HEK293 (cell line): Measurements from ENCODE around the gene GSG1L.

ENCODE experiments used
- REPIN1 ChIP-seq: fragments of 450-650 bp; formaldehyde crosslinking; IDR thresholded peaks from 2 replicates; pipeline ENCODE4 v1.5.1; 2017; ENCODE audit warnings: missing biosample characterization, missing genetic modification characterization, low read depth
- SP2 ChIP-seq: fragments of 450-650 bp; formaldehyde crosslinking; IDR thresholded peaks from 2 replicates; pipeline ENCODE4 v1.5.1; 2016; ENCODE audit warnings: missing biosample characterization, missing genetic modification characterization
- ZNF324 ChIP-seq: fragments of 450-650 bp; formaldehyde crosslinking; IDR thresholded peaks from 2 replicates; pipeline ENCODE4 v1.5.1; 2016; ENCODE audit warnings: missing biosample characterization, missing genetic modification characterization
- ZNF501 ChIP-seq: fragments of 450-650 bp; formaldehyde crosslinking; IDR thresholded peaks from 2 replicates; pipeline ENCODE4 v1.5.1; 2016; ENCODE audit warnings: missing biosample characterization, missing genetic modification characterization
- ZNF521 ChIP-seq: fragments of 450-650 bp; formaldehyde crosslinking; IDR thresholded peaks from 2 replicates; pipeline ENCODE4 v1.5.1; 2017; ENCODE audit warnings: missing biosample characterization, mild to moderate bottlenecking, missing genetic modification characterization
- ZNF555 ChIP-seq: fragments of 450-650 bp; formaldehyde crosslinking; conservative IDR thresholded peaks from 2 replicates; pipeline ENCODE4 v1.5.1; 2017; ENCODE audit warnings: missing biosample characterization, mild to moderate bottlenecking, missing genetic modification characterization, inconsistent platforms
- ZNF670 ChIP-seq: fragments of 450-650 bp; formaldehyde crosslinking; IDR thresholded peaks from 2 replicates; pipeline ENCODE4 v1.5.1; 2016; ENCODE audit warnings: missing biosample characterization, missing genetic modification characterization, low read depth
- ZNF777 ChIP-seq: fragments of 450-650 bp; formaldehyde crosslinking; IDR thresholded peaks from 2 replicates; pipeline ENCODE4 v1.5.1; 2017; ENCODE audit warnings: missing biosample characterization, missing genetic modification characterization, borderline replicate concordance
- TF ChIP-seq, protein P1 (sequence below): fragments of 450-650 bp; formaldehyde crosslinking; IDR thresholded peaks from 2 replicates; pipeline ENCODE4 v1.5.1; 2016; ENCODE audit warnings: missing biosample characterization, missing genetic modification characterization
- TF ChIP-seq, protein P2 (sequence below): fragments of 450-650 bp; formaldehyde crosslinking; IDR thresholded peaks from 2 replicates; pipeline ENCODE4 v1.5.1; 2016; ENCODE audit warnings: missing biosample characterization, missing genetic modification characterization

DNA sequence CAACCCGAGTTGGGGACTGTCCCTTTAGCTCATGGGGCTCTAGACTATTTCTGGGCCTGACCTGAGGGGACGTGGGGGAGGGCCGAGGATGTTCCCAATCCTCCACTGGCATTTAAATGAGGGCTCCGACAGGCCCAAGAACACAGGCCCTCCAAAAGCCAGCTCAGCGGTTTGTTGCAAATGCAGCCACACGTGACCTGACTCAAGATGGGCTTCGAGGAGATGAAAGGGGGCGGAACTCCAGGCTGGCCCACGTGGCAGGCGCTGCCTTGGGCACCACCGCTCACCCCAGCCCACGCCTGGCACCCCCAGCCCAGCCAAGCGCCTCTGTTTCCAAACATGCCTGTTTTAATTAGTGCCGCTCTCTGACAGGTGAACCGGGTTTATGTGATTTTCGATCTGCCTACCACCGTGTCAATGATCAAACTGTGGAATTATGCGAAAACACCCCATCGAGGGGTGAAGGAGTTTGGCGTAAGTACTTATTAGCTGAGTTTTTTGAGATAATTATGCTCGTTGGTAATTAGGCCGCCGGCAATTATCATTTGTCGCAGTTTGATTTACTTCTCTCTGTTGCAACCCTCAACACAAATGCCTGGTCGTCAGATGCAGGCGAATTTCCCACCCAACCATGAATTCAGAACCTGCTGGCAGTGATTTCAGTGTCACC is 286.8 kb downstream of the GSG1L start:
- TF ChIP-seq ZNF501 (no peak), ZNF555 (tag by site-specific recombination) (no peak), SP2 (tag by site-specific recombination) (no peak), ZNF324 (no peak), ZNF521 (no peak), ZNF670 (tag by site-specific recombination) (no peak), ZNF777 (tag by site-specific recombination) (no peak), REPIN1 (tag by site-specific recombination) (no peak)
- TF ChIP-seq, protein P1, sequence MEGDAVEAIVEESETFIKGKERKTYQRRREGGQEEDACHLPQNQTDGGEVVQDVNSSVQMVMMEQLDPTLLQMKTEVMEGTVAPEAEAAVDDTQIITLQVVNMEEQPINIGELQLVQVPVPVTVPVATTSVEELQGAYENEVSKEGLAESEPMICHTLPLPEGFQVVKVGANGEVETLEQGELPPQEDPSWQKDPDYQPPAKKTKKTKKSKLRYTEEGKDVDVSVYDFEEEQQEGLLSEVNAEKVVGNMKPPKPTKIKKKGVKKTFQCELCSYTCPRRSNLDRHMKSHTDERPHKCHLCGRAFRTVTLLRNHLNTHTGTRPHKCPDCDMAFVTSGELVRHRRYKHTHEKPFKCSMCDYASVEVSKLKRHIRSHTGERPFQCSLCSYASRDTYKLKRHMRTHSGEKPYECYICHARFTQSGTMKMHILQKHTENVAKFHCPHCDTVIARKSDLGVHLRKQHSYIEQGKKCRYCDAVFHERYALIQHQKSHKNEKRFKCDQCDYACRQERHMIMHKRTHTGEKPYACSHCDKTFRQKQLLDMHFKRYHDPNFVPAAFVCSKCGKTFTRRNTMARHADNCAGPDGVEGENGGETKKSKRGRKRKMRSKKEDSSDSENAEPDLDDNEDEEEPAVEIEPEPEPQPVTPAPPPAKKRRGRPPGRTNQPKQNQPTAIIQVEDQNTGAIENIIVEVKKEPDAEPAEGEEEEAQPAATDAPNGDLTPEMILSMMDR (tag by site-specific recombination) = no peak
- TF ChIP-seq, protein P2, sequence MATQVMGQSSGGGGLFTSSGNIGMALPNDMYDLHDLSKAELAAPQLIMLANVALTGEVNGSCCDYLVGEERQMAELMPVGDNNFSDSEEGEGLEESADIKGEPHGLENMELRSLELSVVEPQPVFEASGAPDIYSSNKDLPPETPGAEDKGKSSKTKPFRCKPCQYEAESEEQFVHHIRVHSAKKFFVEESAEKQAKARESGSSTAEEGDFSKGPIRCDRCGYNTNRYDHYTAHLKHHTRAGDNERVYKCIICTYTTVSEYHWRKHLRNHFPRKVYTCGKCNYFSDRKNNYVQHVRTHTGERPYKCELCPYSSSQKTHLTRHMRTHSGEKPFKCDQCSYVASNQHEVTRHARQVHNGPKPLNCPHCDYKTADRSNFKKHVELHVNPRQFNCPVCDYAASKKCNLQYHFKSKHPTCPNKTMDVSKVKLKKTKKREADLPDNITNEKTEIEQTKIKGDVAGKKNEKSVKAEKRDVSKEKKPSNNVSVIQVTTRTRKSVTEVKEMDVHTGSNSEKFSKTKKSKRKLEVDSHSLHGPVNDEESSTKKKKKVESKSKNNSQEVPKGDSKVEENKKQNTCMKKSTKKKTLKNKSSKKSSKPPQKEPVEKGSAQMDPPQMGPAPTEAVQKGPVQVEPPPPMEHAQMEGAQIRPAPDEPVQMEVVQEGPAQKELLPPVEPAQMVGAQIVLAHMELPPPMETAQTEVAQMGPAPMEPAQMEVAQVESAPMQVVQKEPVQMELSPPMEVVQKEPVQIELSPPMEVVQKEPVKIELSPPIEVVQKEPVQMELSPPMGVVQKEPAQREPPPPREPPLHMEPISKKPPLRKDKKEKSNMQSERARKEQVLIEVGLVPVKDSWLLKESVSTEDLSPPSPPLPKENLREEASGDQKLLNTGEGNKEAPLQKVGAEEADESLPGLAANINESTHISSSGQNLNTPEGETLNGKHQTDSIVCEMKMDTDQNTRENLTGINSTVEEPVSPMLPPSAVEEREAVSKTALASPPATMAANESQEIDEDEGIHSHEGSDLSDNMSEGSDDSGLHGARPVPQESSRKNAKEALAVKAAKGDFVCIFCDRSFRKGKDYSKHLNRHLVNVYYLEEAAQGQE = no peak
